Esophagus squamous epithelium (tissue), 5 donors: Measurements from ENCODE around the gene FBLN7. TPM values are rescaled to one million over a fixed set of nuclear protein-coding genes. Genes with fewer than 3 reads are reported as not detected.
A peak's percentile ranks its signal among the peaks of the same experiment; 100 is the strongest.

Source experiments
- DNase-seq: peaks from one replicate; lab custom pipeline; 2025; lab: John Stamatoyannopoulos, UW
- H3K27ac ChIP-seq, 4 donors: fragments of 200-600 bp; sonication (generic); one replicate each; pipeline ENCODE4 v1.5.1; 2016 to 2019; ENCODE audit warnings: mild to moderate bottlenecking in 1 of 4
- H3K27me3 ChIP-seq, 4 donors: fragments of 200-600 bp; sonication (generic); 1 replicate in 3 of 4; 2 replicates in 1 of 4; pipeline versions ENCODE4 v1.5.1 to v1.6.0; 2017 to 2021; ENCODE audit warnings: antibody characterized with exemption in 1 of 4
- H3K36me3 ChIP-seq, 3 donors: fragments of 200-600 bp; sonication (generic); one replicate each; pipeline ENCODE4 v1.5.1; 2016 to 2019
- H3K4me1 ChIP-seq, 3 donors: fragments of 200-600 bp; sonication (generic); one replicate each; pipeline ENCODE4 v1.5.1; 2017 to 2019
- H3K4me3 ChIP-seq, 4 donors: fragments of 200-600 bp; sonication (generic); 1 replicate in 3 of 4; 2 replicates in 1 of 4; pipeline ENCODE4 v1.5.1; 2016 to 2019; ENCODE audit warnings: mild to moderate bottlenecking in 2 of 4, moderate library complexity in 1 of 4
- H3K9me3 ChIP-seq, 3 donors: fragments of 200-600 bp; sonication (generic); one replicate each; pipeline ENCODE4 v1.5.1; 2016 to 2019
- POLR2A ChIP-seq, 4 donors: fragments of 450-650 bp; IDR thresholded peaks; one replicate each; pipeline ENCODE4 v1.6.1; 2017; ENCODE audit warnings: antibody characterized with exemption in 4 of 4, mild to moderate bottlenecking in 4 of 4, moderate library complexity in 3 of 4
- WGBS, 2 donors: methylation state at CpG; one replicate each; pipeline ENCODE4 v1.1.5; 2018; 5-methylcytosine and 5-hydroxymethylcytosine counted together
- intact Hi-C: fragments of 100-400 bp; cut with DNase I; formaldehyde crosslinking; loops from one replicate; pipeline ENCODE4 v1.15.0; 2022
- total RNA-seq, 4 donors: library from RNA; depleted of rRNA; stranded (reverse); fragments of >200 nt; gene quantifications; one replicate each; pipeline ENCODE4 v1.1.0, GENCODE V29; 2016
- TF ChIP-seq, protein P1 (sequence below), 6 experiments: fragments of 450-650 bp in 4 of 6; fragments of 200-600 bp in 2 of 6; sonication (generic) in 2 of 6; IDR thresholded peaks; one replicate each; pipeline ENCODE4 v1.5.1; 2016 to 2019; ENCODE audit warnings: antibody characterized with exemption in 6 of 6, mild to moderate bottlenecking in 4 of 6, moderate library complexity in 4 of 6
- donor health status: DM: yes; HTN: yes; CAD: no.

The FBLN7 gene
- total RNA-seq, 4 donors from 2014 or later: 1.1 to 2.9 (median 2.5) TPM; not detected in 1

DNA sequence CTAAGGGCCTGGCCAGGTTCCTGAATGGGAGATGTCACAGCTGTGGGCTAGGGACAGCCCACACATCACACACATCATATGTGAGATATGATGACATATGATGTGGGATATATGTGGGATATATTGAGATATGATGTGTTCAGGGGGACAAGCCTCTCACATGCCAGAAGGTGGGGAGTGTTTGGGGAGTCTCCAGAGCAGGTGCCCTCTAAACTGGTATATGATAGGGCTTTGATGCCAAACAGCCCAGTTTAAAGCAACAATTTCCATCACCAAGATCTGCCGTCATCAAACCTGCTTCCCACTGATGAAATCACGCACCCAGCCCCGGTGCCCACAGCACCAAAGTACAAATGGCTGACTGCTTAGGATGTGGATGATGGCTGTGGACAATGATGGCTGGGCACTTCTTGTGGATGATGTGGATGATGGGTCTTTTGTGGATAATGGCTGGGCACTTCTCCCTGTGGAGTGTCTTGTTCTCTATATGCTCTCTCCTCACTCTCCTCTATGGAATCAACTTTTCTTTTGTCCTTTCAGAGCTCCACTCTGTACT, 50.9 kb downstream of the FBLN7 start:
- Histone ChIP-seq H3K27ac (peak overlapping the region in 1 of 4 donors; percentile 52), H3K9me3 (no peaks in the 10 kb centered on the region), H3K4me1 (no peaks in the 10 kb centered on the region), H3K4me3 (no peak overlapping the region), H3K36me3 (no peaks in the 10 kb centered on the region), H3K27me3 (no peaks in the 10 kb centered on the region)
- intact Hi-C loops: no loop called here
- no peak for TF ChIP-seq POLR2A (IDR thresholded peaks at IDR 0.05)
- TF ChIP-seq, protein P1, sequence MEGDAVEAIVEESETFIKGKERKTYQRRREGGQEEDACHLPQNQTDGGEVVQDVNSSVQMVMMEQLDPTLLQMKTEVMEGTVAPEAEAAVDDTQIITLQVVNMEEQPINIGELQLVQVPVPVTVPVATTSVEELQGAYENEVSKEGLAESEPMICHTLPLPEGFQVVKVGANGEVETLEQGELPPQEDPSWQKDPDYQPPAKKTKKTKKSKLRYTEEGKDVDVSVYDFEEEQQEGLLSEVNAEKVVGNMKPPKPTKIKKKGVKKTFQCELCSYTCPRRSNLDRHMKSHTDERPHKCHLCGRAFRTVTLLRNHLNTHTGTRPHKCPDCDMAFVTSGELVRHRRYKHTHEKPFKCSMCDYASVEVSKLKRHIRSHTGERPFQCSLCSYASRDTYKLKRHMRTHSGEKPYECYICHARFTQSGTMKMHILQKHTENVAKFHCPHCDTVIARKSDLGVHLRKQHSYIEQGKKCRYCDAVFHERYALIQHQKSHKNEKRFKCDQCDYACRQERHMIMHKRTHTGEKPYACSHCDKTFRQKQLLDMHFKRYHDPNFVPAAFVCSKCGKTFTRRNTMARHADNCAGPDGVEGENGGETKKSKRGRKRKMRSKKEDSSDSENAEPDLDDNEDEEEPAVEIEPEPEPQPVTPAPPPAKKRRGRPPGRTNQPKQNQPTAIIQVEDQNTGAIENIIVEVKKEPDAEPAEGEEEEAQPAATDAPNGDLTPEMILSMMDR (IDR thresholded peaks at IDR 0.05): no peak
- WGBS, 2 donors: 84 to 93% methylated on average over 3 of the region's 3 CpGs
- no peak for DNase-seq

DNA sequence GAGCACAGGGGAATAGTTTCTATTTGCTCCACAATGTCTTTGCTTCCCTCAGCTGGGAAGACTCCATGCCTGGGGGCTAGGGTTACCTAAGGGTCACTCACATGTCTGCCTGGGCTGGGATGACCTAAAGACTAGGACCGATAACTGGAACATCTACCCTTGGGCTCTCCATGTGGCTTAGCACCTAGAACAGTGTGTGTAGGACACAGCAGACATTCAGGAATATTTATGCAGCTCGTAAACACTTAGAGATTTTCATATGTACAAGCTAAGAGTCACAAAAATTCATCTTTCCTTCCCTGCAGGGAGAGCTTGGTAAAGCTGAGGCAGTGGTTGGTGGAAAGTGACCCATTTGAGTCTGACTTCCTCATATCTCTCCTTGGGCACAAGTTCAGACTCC, 55.8 kb downstream of the FBLN7 start:
- intact Hi-C loops: no loop called here
- H3K36me3 ChIP-seq: no peaks in the 10 kb centered on the region
- no peak for TF ChIP-seq POLR2A (IDR thresholded peaks at IDR 0.05)
- TF ChIP-seq, protein P1 (IDR thresholded peaks at IDR 0.05): no peak
- H3K27me3 ChIP-seq: no peaks in the 10 kb centered on the region
- whole genome bisulfite sequencing, 2 donors: 90 to 93% methylated on average over 2 of the region's 2 CpGs
- H3K9me3 ChIP-seq: no peaks in the 10 kb centered on the region
- no peak overlapping the region for H3K4me3 ChIP-seq
- no peak for DNase-seq
- H3K4me1 ChIP-seq: peaks cover 0 to 14% (median 0%) of the 10 kb centered on the region in 3 donors
- H3K27ac ChIP-seq: no peak overlapping the region

DNA sequence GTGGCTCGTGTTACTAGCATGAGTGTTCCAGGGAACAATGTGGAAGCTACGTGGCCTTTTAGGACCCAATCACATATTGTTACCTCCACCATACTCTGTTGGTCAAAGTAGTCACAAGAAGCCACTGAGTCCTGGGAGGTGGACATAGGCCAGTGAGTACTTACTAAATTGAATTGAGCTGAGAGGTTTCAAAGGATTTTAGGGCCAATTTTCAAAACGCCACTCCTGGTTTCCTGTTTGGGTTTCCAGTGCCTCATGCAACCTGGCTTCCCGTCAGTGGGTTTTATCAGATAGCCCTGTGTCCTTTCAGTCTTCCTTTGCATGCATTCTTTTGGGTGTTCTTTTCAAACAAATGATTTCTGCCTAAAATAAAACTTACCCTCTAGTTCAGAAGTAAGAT, 56.3 kb downstream of the FBLN7 start:
- TF ChIP-seq POLR2A (IDR thresholded peaks at IDR 0.05): no peak
- TF ChIP-seq, protein P1 (IDR thresholded peaks at IDR 0.05): no peak
- no peak for DNase-seq
- no peaks in the 10 kb centered on the region for H3K36me3 ChIP-seq
- H3K4me1 ChIP-seq: peaks cover 0 to 17% (median 0%) of the 10 kb centered on the region in 3 donors
- no peak overlapping the region for H3K4me3 ChIP-seq
- no peaks in the 10 kb centered on the region for H3K27me3 ChIP-seq
- no peaks in the 10 kb centered on the region for H3K9me3 ChIP-seq
- H3K27ac ChIP-seq: no peak overlapping the region
- intact Hi-C loops: no loop called here
- WGBS, 2 donors: 63 to 79% methylated on average over 4 of the region's 4 CpGs

DNA sequence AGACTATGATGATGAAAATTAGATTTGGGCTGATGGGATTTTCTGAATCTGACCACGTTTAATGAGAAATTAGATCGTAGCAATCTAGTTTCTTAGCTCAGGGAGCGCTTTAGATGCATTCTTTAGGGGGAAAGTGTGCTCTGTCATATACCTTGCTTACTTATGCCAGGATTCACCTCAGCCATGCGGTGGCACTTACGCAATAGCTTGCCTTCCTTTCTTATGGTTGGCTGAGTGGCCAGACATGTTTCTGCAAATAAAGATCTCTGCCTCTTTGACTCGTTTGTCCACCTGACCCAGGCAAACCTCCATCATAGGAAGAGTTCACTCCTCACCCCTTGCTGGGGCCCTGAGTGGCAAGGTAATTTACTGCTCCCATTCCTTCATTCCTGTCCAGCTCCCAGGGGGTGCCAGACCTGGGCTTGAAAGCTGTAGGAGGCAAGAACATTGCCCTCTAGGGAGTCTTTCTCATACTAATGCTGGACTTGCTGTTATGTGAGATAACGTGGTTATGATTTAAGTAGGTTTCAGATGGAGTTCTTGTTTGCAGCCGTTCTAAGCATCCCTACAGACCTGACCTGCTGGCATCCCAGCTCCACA, 57.1 kb downstream of the FBLN7 start:
- H3K27me3 ChIP-seq: no peaks in the 10 kb centered on the region
- intact Hi-C loops: no loop called here

DNA sequence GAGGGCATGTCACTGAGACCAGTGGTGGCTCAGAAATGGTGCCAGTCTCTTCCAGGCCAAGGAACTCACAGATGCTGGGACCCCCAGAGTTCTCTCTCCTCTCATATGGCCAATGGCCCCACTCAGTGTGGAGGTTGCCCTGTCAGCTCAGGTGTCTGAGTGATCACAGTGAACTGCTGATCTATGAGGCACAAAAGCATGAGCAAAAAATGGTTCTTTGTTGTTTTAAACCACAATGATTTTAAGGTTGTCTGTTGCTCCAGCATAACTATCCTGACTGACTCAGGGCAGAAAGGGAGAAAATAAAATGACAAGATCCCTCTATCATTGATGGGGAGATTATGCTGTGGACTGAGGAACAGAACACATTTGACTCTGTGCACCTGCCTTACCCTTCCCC, 57.8 kb downstream of the FBLN7 start:
- Histone ChIP-seq H3K27me3 (no peaks in the 10 kb centered on the region), H3K9me3 (no peaks in the 10 kb centered on the region), H3K36me3 (no peaks in the 10 kb centered on the region), H3K4me3 (no peak overlapping the region), H3K4me1 (peaks cover 0 to 17% (median 0%) of the 10 kb centered on the region in 3 donors), H3K27ac (no peak overlapping the region)
- DNase-seq: no peak
- TF ChIP-seq, protein P1 (IDR thresholded peaks at IDR 0.05): no peak
- no peak for TF ChIP-seq POLR2A (IDR thresholded peaks at IDR 0.05)
- intact Hi-C loops: no loop called here

More for the DNA sequence above, 57.1 kb downstream of the FBLN7 start:
- H3K4me1 ChIP-seq: peaks cover 0 to 17% (median 0%) of the 10 kb centered on the region in 3 donors
- H3K36me3 ChIP-seq: no peaks in the 10 kb centered on the region
- no peaks in the 10 kb centered on the region for H3K9me3 ChIP-seq
- no peak for DNase-seq
- WGBS, 2 donors: 75 to 88% methylated on average over 5 to 7 of the region's 8 CpGs
- no peak overlapping the region for H3K27ac ChIP-seq
- H3K4me3 ChIP-seq: no peak overlapping the region
- TF ChIP-seq POLR2A (IDR thresholded peaks at IDR 0.05): no peak
- TF ChIP-seq, protein P1 (IDR thresholded peaks at IDR 0.05): no peak
